IMR-90 (cell line): ENCODE data around the gene CD244. TPM values are rescaled to one million over a fixed set of nuclear protein-coding genes. Genes with fewer than 3 reads are reported as not detected.

Experiments
- ATAC-seq: fragments of 200-7000 bp; cut with Tn5 transposase; 2 replicates; pipeline ENCODE4 v1.9.1; 2020; ENCODE audit warnings: low read depth, mild to moderate bottlenecking, moderate library complexity
- BruUV-seq: library from RNA; stranded (reverse); fragments of 400-500 nt; replicated peaks from 2 replicates; lab custom pipeline; 2021; lab: Mats Ljungman, UMichigan
- CTCF ChIA-PET: fragments of 300-600 bp; formaldehyde crosslinking; extraction: SDS; loops from one replicate; lab custom pipeline; 2021; ENCODE audit warnings: antibody characterized with exemption; lab: Yijun Ruan, JAX
- POLR2A ChIA-PET: fragments of 300-600 bp; sonication (Branson Sonifier 250); formaldehyde crosslinking; loops from one replicate; lab custom pipeline; 2022; ENCODE audit warnings: antibody characterized with exemption; ENCODE audit not compliant: unreplicated experiment; lab: Charles Lee
- DNase-seq: peaks from one replicate; pipeline ENCODE4 v3.0.0; 2013
- H2AFZ ChIP-seq: replicated peaks from 2 replicates; pipeline ENCODE3; 2013; ENCODE audit warnings: low read length, mild to moderate bottlenecking; ENCODE audit not compliant: poor library complexity
- H2AK5ac ChIP-seq: 2 replicates; pipeline ENCODE4 v1.6.1; 2013; ENCODE audit warnings: low read depth, low read length, inconsistent platforms
- H2AK9ac ChIP-seq: replicated peaks from 2 replicates; pipeline ENCODE3; 2013; ENCODE audit warnings: mild to moderate bottlenecking, low read depth, low read length, moderate library complexity; ENCODE audit not compliant: poor library complexity
- H2BK120ac ChIP-seq: 2 replicates; pipeline ENCODE4 v1.6.1; 2013; ENCODE audit warnings: low read depth, low read length, inconsistent platforms
- H2BK15ac ChIP-seq: 3 replicates; pipeline ENCODE4 v1.6.1; 2013; ENCODE audit warnings: low read depth, low read length, inconsistent platforms
- H2BK20ac ChIP-seq: 2 replicates; pipeline ENCODE4 v1.6.1; 2013; ENCODE audit warnings: low read depth, mild to moderate bottlenecking, inconsistent platforms, low read length, moderate library complexity
- H2BK5ac ChIP-seq: 2 replicates; pipeline ENCODE4 v1.6.1; 2013; ENCODE audit warnings: mild to moderate bottlenecking, low read depth, low read length, inconsistent platforms; ENCODE audit not compliant: poor library complexity, severe bottlenecking
- H3K14ac ChIP-seq: replicated peaks from 2 replicates; pipeline ENCODE4 v1.6.1; 2013; ENCODE audit warnings: low read depth, low read length, inconsistent platforms
- H3K18ac ChIP-seq: 2 replicates; pipeline ENCODE4 v1.6.1; 2013; ENCODE audit warnings: low read depth, low read length, control low read depth
- H3K23ac ChIP-seq: 2 replicates; pipeline ENCODE4 v1.6.1; 2013; ENCODE audit warnings: low read depth, low read length, inconsistent platforms
- H3K27ac ChIP-seq: 2 replicates; pipeline ENCODE4 v1.5.1; 2013; ENCODE audit warnings: mild to moderate bottlenecking, control low read depth, low read length; ENCODE audit not compliant: insufficient read depth
- H3K27me3 ChIP-seq: 2 replicates; pipeline ENCODE4 v1.6.1; 2013; ENCODE audit warnings: low read length; ENCODE audit not compliant: control insufficient read depth, insufficient read depth
- H3K36me3 ChIP-seq: 2 replicates; pipeline ENCODE4 v1.6.1; 2013; ENCODE audit warnings: low read length, mixed read lengths; ENCODE audit not compliant: control insufficient read depth, insufficient read depth
- H3K4ac ChIP-seq: 2 replicates; pipeline ENCODE4 v1.6.1; 2013; ENCODE audit warnings: low read depth, low read length, inconsistent platforms
- H3K4me1 ChIP-seq: 2 replicates; pipeline ENCODE4 v1.6.1; 2013; ENCODE audit warnings: low read length, mixed read lengths; ENCODE audit not compliant: control insufficient read depth, insufficient read depth
- H3K4me2 ChIP-seq: 2 replicates; pipeline ENCODE4 v1.6.1; 2013; ENCODE audit warnings: low read depth, mild to moderate bottlenecking, control low read depth, low read length, moderate library complexity
- H3K4me3 ChIP-seq: 2 replicates; pipeline ENCODE4 v1.5.1; 2013; ENCODE audit warnings: low read depth, mild to moderate bottlenecking, control low read depth, low read length, moderate library complexity; ENCODE audit not compliant: insufficient read depth
- H3K56ac ChIP-seq: 2 replicates; pipeline ENCODE4 v1.6.1; 2013; ENCODE audit warnings: low read length, inconsistent platforms; ENCODE audit not compliant: insufficient read depth; ENCODE audit errors: extremely low read depth
- H3K79me1 ChIP-seq, 2 experiments: 2 replicates each; pipeline ENCODE4 v1.6.1; 2013; ENCODE audit warnings: low read length in 2 of 2, inconsistent platforms in 1 of 2, low read depth in 1 of 2
- H3K9ac ChIP-seq: 2 replicates; pipeline ENCODE4 v1.6.1; 2013; ENCODE audit warnings: low read depth, low read length, control low read depth
- H3K9me1 ChIP-seq: 2 replicates; pipeline ENCODE4 v1.6.1; 2013; ENCODE audit warnings: low read length, inconsistent platforms; ENCODE audit not compliant: insufficient read depth
- H3K9me3 ChIP-seq: 2 replicates; pipeline ENCODE4 v1.6.1; 2013; ENCODE audit warnings: low read length; ENCODE audit not compliant: control insufficient read depth, insufficient read depth
- H4K20me1 ChIP-seq: 2 replicates; pipeline ENCODE4 v1.6.1; 2013; ENCODE audit warnings: low read length, inconsistent platforms; ENCODE audit not compliant: insufficient read depth
- H4K5ac ChIP-seq: 2 replicates; pipeline ENCODE4 v1.6.1; 2013; ENCODE audit warnings: mild to moderate bottlenecking, low read depth, low read length, control low read depth
- H4K8ac ChIP-seq, 2 experiments: 2 replicates each; pipeline ENCODE4 v1.6.1; 2013; ENCODE audit warnings: low read depth in 2 of 2, low read length in 2 of 2, control low read depth in 1 of 2, inconsistent platforms in 1 of 2
- H4K91ac ChIP-seq: 2 replicates; pipeline ENCODE4 v1.6.1; 2013; ENCODE audit warnings: low read depth, low read length, inconsistent platforms; ENCODE audit not compliant: insufficient read depth
- BHLHE40 ChIP-seq: fragments of 150-350 bp; IDR thresholded peaks from 2 replicates; pipeline ENCODE4 v1.6.1; 2016; ENCODE audit warnings: mild to moderate bottlenecking, low read depth, low read length
- RCOR1 ChIP-seq: IDR thresholded peaks from 2 replicates; pipeline ENCODE4 v1.6.1; 2012; ENCODE audit warnings: mild to moderate bottlenecking, low read length, improper control_type of control experiment; ENCODE audit not compliant: insufficient replicate concordance
- RFX5 ChIP-seq: IDR thresholded peaks from 2 replicates; pipeline ENCODE4 v1.8.0; 2012; ENCODE audit warnings: low read depth, mild to moderate bottlenecking, low read length, moderate library complexity
- SMC3 ChIP-seq: fragments of 150-350 bp; IDR thresholded peaks from 2 replicates; pipeline ENCODE4 v1.6.1; 2016; ENCODE audit warnings: low read depth, mild to moderate bottlenecking, antibody characterized with exemption, low read length, moderate library complexity
- WGBS, 2 experiments: methylation state at CpG; one replicate each; pipeline versions ENCODE4 v1.1.5 to v1.1.7; 2013; ENCODE audit warnings: missing lambda C conversion rate in 2 of 2; ENCODE audit not compliant: insufficient read length in 1 of 2; ENCODE audit errors: extremely low coverage in 2 of 2; 5-methylcytosine and 5-hydroxymethylcytosine counted together
- dilution Hi-C: fragments of 300-500 bp; cut with HindIII; formaldehyde crosslinking; loops from one replicate; pipeline ENCODE4 v1.14.3; 2018; ENCODE audit warnings: low sequenced_read_pairs; ENCODE audit not compliant: unreplicated experiment
- in situ Hi-C: fragments of 300-500 bp; cut with MboI; formaldehyde crosslinking; loops from 3 replicates; pipeline ENCODE4 v1.14.3; 2019; ENCODE audit warnings: low sequenced_read_pairs, inconsistent platforms, mixed read lengths
- intact Hi-C: fragments of 100-400 bp; cut with micrococcal nuclease; formaldehyde crosslinking; loops from 2 replicates; pipeline ENCODE4 v1.10.0; 2022
- polyA plus RNA-seq, 3 experiments: library from polyadenylated mRNA; depleted of rRNA; stranded (reverse); fragments of >200 nt; gene quantifications; 2 replicates each; pipeline ENCODE4 v1.2.3, GENCODE V29; 2012; ENCODE audit warnings: low replicate concordance in 1 of 3
- total RNA-seq: library from RNA; depleted of rRNA; stranded (reverse); fragments of >200 nt; gene quantifications from 2 replicates; pipeline ENCODE4 v1.2.3, GENCODE V29; 2012

CD244 gene
- total and polyA plus RNA-seq, 2 of the 4 experiments (the other 2 are of a cell fraction) = not detected

DNA sequence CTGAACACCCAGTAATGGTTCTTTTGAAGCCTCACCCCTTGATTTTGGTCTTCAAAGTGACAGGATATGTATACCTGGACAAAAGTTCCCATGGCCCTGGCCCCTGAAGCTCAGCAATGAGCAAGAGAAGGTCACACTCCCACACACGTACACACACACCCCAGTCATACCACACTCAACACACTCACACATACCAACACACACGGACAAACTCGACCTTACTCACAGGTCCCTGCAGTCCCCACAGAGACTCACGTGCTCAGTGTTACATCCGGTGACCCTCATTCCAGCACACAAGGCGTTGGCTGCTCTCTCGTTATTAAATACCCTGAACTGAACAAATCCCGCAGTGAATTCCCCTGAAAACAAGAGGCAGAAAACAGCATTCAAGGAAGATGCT, 16.4 kb upstream of the CD244 start:
- BruUV-seq = no TSS peak
- POLR2A ChIA-PET = no interaction called here

More for the DNA sequence above, 16.4 kb upstream of the CD244 start:
- Histone ChIP-seq H3K18ac (no peak overlapping the region), H2AK9ac (peak overlapping the region; percentile 16), H3K4ac (no peak overlapping the region), H3K4me3 (no peak overlapping the region), H3K14ac (no peak overlapping the region), H4K5ac (no peak overlapping the region), H3K9me1 (no peaks in the 10 kb centered on the region), H4K8ac (no peak overlapping the region), H3K27ac (no peak overlapping the region), H3K27me3 (no peaks in the 10 kb centered on the region), H4K91ac (no peak overlapping the region), H2AK5ac (no peak overlapping the region), H2BK120ac (no peak overlapping the region), H3K56ac (no peak overlapping the region), H2AFZ (no peak overlapping the region), H3K79me1 (no peaks in the 10 kb centered on the region), H3K4me2 (no peak overlapping the region), H2BK20ac (no peak overlapping the region), H3K23ac (no peak overlapping the region), H4K20me1 (no peaks in the 10 kb centered on the region), H2BK5ac (no peak overlapping the region), H3K36me3 (no peaks in the 10 kb centered on the region), H3K4me1 (no peaks in the 10 kb centered on the region), H3K9me3 (no peaks in the 10 kb centered on the region), H3K9ac (no peak overlapping the region), H2BK15ac (no peak overlapping the region)
- intact Hi-C loops (no loop called here), dilution Hi-C loops (no loop called here), in situ Hi-C loops (no loop called here)
- DNase-seq (no peak), ATAC-seq (no peak)
- no CpG with 5 or more reads among the region's 8 CpGs for WGBS, 2 experiments
- CTCF ChIA-PET = no interaction called here
- no peak for TF ChIP-seq BHLHE40
- no peak for TF ChIP-seq RFX5
- no peak for TF ChIP-seq RCOR1
- no peak for TF ChIP-seq SMC3
